ENCODE results near the gene DISP3.

The DISP3 gene

GRCh38 chr1:11447903-11448302 lies 31.1 kb upstream of the DISP3 start:
- Histone ChIP-seq H3K4me1 (ENCODE audit: control insufficient read depth, insufficient read depth, low read length) (no peaks in the 10 kb centered on the region), H3K36me3 (ENCODE audit: control insufficient read depth, insufficient read depth, low read length) (no peaks in the 10 kb centered on the region), H3K9ac (ENCODE audit: low read length) (no peak overlapping the region), H3K4me3 (ENCODE audit: low read length) (no peak overlapping the region), H3K27me3 (ENCODE audit: control insufficient read depth, insufficient read depth, low read length) (peaks cover 9% of the 10 kb centered on the region), H3K27ac (ENCODE audit: low read depth, low read length) (no peak overlapping the region)

- no peak overlapping the region for H3K4me3 ChIP-seq (ENCODE audit: low read length)
- peaks cover 9% of the 10 kb centered on the region for H3K27me3 ChIP-seq (ENCODE audit: control insufficient read depth, insufficient read depth, low read length)
- no peak overlapping the region for H3K27ac ChIP-seq (ENCODE audit: low read depth, low read length)
- H3K9ac ChIP-seq (ENCODE audit: low read length), result no peak overlapping the region
- no peaks in the 10 kb centered on the region for H3K4me1 ChIP-seq (ENCODE audit: control insufficient read depth, insufficient read depth, low read length)
- no peaks in the 10 kb centered on the region for H3K36me3 ChIP-seq (ENCODE audit: control insufficient read depth, insufficient read depth, low read length)
Observed at GRCh38 chr1:11448373-11449099, 30.4 kb upstream of the DISP3 start.

DNA sequence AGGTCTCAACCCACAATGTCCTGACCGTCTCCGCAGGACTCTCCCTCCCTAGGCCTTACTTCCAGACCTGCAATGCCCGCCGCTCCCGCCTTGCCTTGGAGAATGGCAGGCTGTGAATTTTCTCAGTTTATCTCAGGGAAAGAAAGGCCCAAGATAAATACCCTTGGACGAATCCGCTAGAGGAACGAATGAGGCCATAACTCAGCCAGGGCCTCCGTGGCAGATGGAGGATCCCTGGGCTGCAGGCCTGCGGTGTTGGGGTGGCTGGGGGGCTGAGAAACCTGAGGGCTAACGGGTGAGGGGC lies 29.9 kb upstream of the DISP3 start:
- H3K4me3 ChIP-seq (ENCODE audit: low read length), result no peak overlapping the region
- no peak overlapping the region for H3K9ac ChIP-seq (ENCODE audit: low read length)
- H3K4me1 ChIP-seq (ENCODE audit: control insufficient read depth, insufficient read depth, low read length), result no peaks in the 10 kb centered on the region
- peaks cover 13% of the 10 kb centered on the region for H3K27me3 ChIP-seq (ENCODE audit: control insufficient read depth, insufficient read depth, low read length)
- no peaks in the 10 kb centered on the region for H3K36me3 ChIP-seq (ENCODE audit: control insufficient read depth, insufficient read depth, low read length)
- H3K27ac ChIP-seq (ENCODE audit: low read depth, low read length), result no peak overlapping the region

DNA sequence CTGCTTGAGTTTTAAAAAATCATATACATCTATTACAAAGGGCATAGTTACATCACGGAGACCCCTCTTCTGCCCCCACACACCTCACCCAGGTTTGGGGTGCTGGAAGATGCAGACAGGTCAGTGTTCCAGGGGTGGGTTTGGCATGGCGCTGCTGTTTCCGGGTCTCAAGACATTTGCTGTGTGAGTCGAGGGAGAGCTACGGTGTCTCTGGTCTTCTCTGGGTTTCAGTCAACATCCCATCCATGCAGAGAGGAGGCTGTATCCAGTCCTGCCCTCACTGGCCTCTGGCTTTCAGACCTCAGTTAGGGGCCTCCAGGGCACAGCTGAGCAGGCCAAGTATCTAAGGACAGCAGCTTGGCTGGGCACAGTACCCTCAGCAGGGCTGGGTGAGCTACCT lies 28.6 kb upstream of the DISP3 start:
- Histone ChIP-seq H3K9ac (ENCODE audit: low read length) (no peak overlapping the region), H3K27ac (ENCODE audit: low read depth, low read length) (no peak overlapping the region), H3K27me3 (ENCODE audit: control insufficient read depth, insufficient read depth, low read length) (peaks cover 13% of the 10 kb centered on the region), H3K4me3 (ENCODE audit: low read length) (no peak overlapping the region), H3K36me3 (ENCODE audit: control insufficient read depth, insufficient read depth, low read length) (no peaks in the 10 kb centered on the region), H3K4me1 (ENCODE audit: control insufficient read depth, insufficient read depth, low read length) (no peaks in the 10 kb centered on the region)

DNA sequence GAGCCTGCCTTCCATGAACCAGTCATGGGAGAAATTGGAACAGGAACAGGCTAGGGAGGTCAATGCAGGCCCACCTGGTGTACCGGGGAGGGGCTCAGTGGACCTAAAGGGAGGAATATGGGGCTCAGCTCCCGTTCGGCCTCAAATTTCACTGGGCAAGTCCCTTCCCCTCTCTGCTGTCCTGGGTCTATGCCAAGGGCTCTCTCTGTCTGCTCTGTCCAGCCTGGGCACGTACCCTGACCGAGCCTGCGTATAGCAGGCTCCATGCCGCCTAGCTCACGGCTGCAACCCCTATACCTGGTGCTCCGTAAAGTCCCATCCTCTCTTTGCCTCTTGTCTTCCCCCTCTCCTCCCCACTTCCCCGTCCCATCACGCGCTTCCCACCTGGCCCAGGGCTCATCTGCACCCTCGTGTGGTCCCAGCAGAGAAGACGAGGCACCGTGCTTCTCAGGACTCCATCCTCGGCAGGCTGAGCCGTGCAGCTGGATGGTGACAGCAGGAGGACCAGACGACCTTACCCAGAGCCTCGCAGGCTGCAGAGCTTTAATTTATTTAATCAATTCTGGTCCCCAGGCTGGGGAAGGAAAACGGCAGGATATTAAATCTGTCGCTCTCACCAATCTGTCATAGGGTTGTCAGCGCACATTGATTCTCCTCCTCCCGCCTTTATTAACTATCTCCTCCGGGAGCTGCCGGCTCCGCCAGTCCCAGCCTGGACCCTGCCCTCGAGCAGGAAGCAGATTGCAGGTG lies 25.0 kb upstream of the DISP3 start:
- H3K27me3 ChIP-seq (ENCODE audit: control insufficient read depth, insufficient read depth, low read length), result peaks cover 8% of the 10 kb centered on the region

DNA sequence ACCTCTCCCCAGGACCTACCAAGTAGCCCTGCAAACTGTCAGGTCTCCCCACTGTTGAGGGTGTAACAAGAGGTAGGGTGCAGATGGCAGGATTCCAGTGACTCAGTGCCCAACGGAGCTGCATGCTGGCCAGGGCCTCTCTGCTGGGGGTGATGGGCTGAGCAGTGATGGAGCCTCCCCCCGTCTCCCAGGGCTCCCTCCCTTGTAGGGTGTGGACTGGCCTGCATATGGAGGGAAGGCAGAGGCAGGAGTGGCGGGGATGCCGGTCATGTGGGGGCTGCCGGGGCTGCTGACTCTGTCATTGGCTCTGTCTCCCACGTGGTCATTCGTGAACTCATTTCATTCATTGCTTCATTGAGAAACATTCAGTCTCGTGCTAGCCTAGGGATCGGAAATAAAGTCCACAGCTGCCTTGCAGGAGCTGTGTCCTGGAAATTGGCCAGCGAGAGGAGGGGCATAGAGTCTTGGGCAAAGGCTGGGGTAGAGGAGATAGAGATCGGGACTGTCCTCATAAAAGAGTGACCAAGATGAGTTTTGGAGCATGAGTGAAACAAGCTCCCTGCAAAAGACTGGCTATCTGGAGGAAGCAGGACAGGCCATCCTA lies 22.9 kb upstream of the DISP3 start:
- Histone ChIP-seq H3K27ac (ENCODE audit: low read depth, low read length) (no peak overlapping the region), H3K27me3 (ENCODE audit: control insufficient read depth, insufficient read depth, low read length) (peaks cover 8% of the 10 kb centered on the region), H3K9ac (ENCODE audit: low read length) (no peak overlapping the region), H3K36me3 (ENCODE audit: control insufficient read depth, insufficient read depth, low read length) (no peaks in the 10 kb centered on the region), H3K4me1 (ENCODE audit: control insufficient read depth, insufficient read depth, low read length) (no peaks in the 10 kb centered on the region), H3K4me3 (ENCODE audit: low read length) (no peak overlapping the region)

More for the DNA sequence above, 25.0 kb upstream of the DISP3 start:
- Histone ChIP-seq H3K36me3 (ENCODE audit: control insufficient read depth, insufficient read depth, low read length) (no peaks in the 10 kb centered on the region), H3K4me3 (ENCODE audit: low read length) (no peak overlapping the region), H3K27ac (ENCODE audit: low read depth, low read length) (no peak overlapping the region), H3K9ac (ENCODE audit: low read length) (no peak overlapping the region), H3K4me1 (ENCODE audit: control insufficient read depth, insufficient read depth, low read length) (no peaks in the 10 kb centered on the region)

DNA sequence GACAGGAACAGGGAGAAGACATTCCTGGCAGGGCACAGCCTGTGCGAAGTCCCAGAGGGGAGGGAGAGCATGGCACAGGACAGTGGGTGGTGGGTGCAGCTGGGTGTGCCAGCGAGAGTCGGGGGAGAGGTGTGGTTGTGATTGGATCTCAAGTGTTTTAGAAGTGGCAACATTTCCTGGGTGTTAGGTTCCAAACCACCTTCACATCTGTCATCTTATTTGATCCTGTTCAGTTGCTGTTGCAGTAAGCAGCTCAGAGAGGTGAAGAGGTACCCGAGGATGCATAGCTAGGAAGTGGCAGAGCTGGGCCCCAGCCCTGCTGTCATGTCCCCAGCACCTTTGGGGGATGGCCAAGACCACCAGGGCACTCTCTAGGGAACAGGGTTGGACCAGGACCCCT lies 22.0 kb upstream of the DISP3 start:
- H3K4me1 ChIP-seq (ENCODE audit: control insufficient read depth, insufficient read depth, low read length), result no peaks in the 10 kb centered on the region
- H3K36me3 ChIP-seq (ENCODE audit: control insufficient read depth, insufficient read depth, low read length), result no peaks in the 10 kb centered on the region
- H3K9ac ChIP-seq (ENCODE audit: low read length), result no peak overlapping the region
- peaks cover 8% of the 10 kb centered on the region for H3K27me3 ChIP-seq (ENCODE audit: control insufficient read depth, insufficient read depth, low read length)
- H3K4me3 ChIP-seq (ENCODE audit: low read length), result no peak overlapping the region
- H3K27ac ChIP-seq (ENCODE audit: low read depth, low read length), result no peak overlapping the region

GRCh38 chr1:11458811-11459275 lies 20.1 kb upstream of the DISP3 start:
- Histone ChIP-seq H3K4me3 (ENCODE audit: low read length) (no peak overlapping the region), H3K4me1 (ENCODE audit: control insufficient read depth, insufficient read depth, low read length) (no peaks in the 10 kb centered on the region), H3K27ac (ENCODE audit: low read depth, low read length) (no peak overlapping the region), H3K9ac (ENCODE audit: low read length) (no peak overlapping the region), H3K36me3 (ENCODE audit: control insufficient read depth, insufficient read depth, low read length) (no peaks in the 10 kb centered on the region), H3K27me3 (ENCODE audit: control insufficient read depth, insufficient read depth, low read length) (peaks cover 5% of the 10 kb centered on the region)

- no peaks in the 10 kb centered on the region for H3K4me1 ChIP-seq (ENCODE audit: control insufficient read depth, insufficient read depth, low read length)
- H3K27ac ChIP-seq (ENCODE audit: low read depth, low read length), result no peak overlapping the region
- no peak overlapping the region for H3K4me3 ChIP-seq (ENCODE audit: low read length)
- peaks cover 4% of the 10 kb centered on the region for H3K27me3 ChIP-seq (ENCODE audit: control insufficient read depth, insufficient read depth, low read length)
- no peak overlapping the region for H3K9ac ChIP-seq (ENCODE audit: low read length)
- H3K36me3 ChIP-seq (ENCODE audit: control insufficient read depth, insufficient read depth, low read length), result no peaks in the 10 kb centered on the region
Observed at GRCh38 chr1:11461531-11462137, 17.3 kb upstream of the DISP3 start.

GRCh38 chr1:11462224-11462923 lies 16.6 kb upstream of the DISP3 start:
- H3K9ac ChIP-seq (ENCODE audit: low read length), result no peak overlapping the region
- H3K36me3 ChIP-seq (ENCODE audit: control insufficient read depth, insufficient read depth, low read length), result no peaks in the 10 kb centered on the region
- H3K27me3 ChIP-seq (ENCODE audit: control insufficient read depth, insufficient read depth, low read length), result peaks cover under 1% of the 10 kb centered on the region
- no peaks in the 10 kb centered on the region for H3K4me1 ChIP-seq (ENCODE audit: control insufficient read depth, insufficient read depth, low read length)
- H3K4me3 ChIP-seq (ENCODE audit: low read length), result no peak overlapping the region
- no peak overlapping the region for H3K27ac ChIP-seq (ENCODE audit: low read depth, low read length)

- H3K27me3 ChIP-seq (ENCODE audit: control insufficient read depth, insufficient read depth, low read length), result no peaks in the 10 kb centered on the region
- H3K27ac ChIP-seq (ENCODE audit: low read depth, low read length), result no peak overlapping the region
- H3K4me1 ChIP-seq (ENCODE audit: control insufficient read depth, insufficient read depth, low read length), result no peaks in the 10 kb centered on the region
- no peak overlapping the region for H3K9ac ChIP-seq (ENCODE audit: low read length)
- H3K36me3 ChIP-seq (ENCODE audit: control insufficient read depth, insufficient read depth, low read length), result no peaks in the 10 kb centered on the region
- H3K4me3 ChIP-seq (ENCODE audit: low read length), result no peak overlapping the region
Observed at GRCh38 chr1:11463177-11463576, 15.8 kb upstream of the DISP3 start.

DNA sequence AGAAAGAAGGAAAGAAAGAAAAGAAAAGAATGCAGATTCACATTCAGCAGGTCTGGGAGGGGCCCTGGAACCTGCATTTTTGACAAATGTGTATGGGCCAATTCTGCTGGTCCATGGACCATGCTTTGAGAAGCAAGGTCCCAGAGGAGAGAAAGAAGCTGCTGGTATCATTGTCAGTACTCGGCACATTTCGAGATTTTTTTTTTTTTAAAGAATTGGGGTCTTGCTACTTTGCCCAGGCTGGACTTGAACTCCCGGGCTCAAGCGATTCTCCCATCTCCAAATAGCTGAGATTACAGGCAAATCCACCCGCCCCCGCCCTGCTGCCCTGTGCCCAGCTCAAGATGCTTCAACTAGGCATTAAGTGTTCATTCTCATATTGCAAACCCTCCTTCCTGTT lies 13.6 kb upstream of the DISP3 start:
- H3K27me3 ChIP-seq (ENCODE audit: control insufficient read depth, insufficient read depth, low read length), result no peaks in the 10 kb centered on the region
- H3K36me3 ChIP-seq (ENCODE audit: control insufficient read depth, insufficient read depth, low read length), result no peaks in the 10 kb centered on the region
- H3K4me1 ChIP-seq (ENCODE audit: control insufficient read depth, insufficient read depth, low read length), result no peaks in the 10 kb centered on the region
- H3K27ac ChIP-seq (ENCODE audit: low read depth, low read length), result no peak overlapping the region
- H3K9ac ChIP-seq (ENCODE audit: low read length), result no peak overlapping the region
- no peak overlapping the region for H3K4me3 ChIP-seq (ENCODE audit: low read length)
